Heart right ventricle (tissue), 16 donors: Measurements from ENCODE around the gene N4BP3. TPM values are rescaled to one million over a fixed set of nuclear protein-coding genes. Genes with fewer than 3 reads are reported as not detected.

Experiments
- ATAC-seq, 8 donors: fragments of 200-7000 bp; cut with Tn5 transposase; one replicate each; pipeline ENCODE4 v1.9.1; 2020; ENCODE audit warnings: mild to moderate bottlenecking in 8 of 8, moderate library complexity in 8 of 8, moderate number of reproducible peaks in 1 of 8
- DNase-seq, 2 donors: peaks; one replicate each; pipeline ENCODE4 v3.0.0-alpha.2; 2020
- H3K27ac ChIP-seq, 10 donors: fragments of 200-600 bp; sonication (generic) in 2 of 10; one replicate each; pipeline versions ENCODE4 v1.5.0 to v1.8.0; 2020 to 2022; ENCODE audit warnings: mild to moderate bottlenecking in 3 of 10
- H3K27me3 ChIP-seq, 7 donors: fragments of 200-600 bp; one replicate each; pipeline ENCODE4 v1.8.0; 2021 to 2022; ENCODE audit warnings: mild to moderate bottlenecking in 2 of 7
- H3K36me3 ChIP-seq, 9 donors: fragments of 200-600 bp; sonication (generic) in 1 of 9; one replicate each; pipeline versions ENCODE4 v1.5.0 to v1.8.0; 2020 to 2022; ENCODE audit warnings: mild to moderate bottlenecking in 2 of 9
- H3K4me1 ChIP-seq, 9 donors: fragments of 200-600 bp; sonication (generic) in 1 of 9; one replicate each; pipeline versions ENCODE4 v1.5.0 to v1.8.0; 2020 to 2022; ENCODE audit warnings: mild to moderate bottlenecking in 4 of 9
- H3K4me3 ChIP-seq, 10 donors: fragments of 200-600 bp; sonication (generic) in 2 of 10; one replicate each; pipeline versions ENCODE4 v1.5.0 to v1.8.0; 2020 to 2022; ENCODE audit warnings: mild to moderate bottlenecking in 7 of 10, moderate library complexity in 2 of 10
- H3K9me3 ChIP-seq, 11 donors: fragments of 200-600 bp in 10 of 11; sonication (generic) in 2 of 11; one replicate each; pipeline versions ENCODE4 v1.5.0 to v1.8.0; 2013 to 2022; ENCODE audit warnings: mild to moderate bottlenecking in 2 of 11, control low read depth in 1 of 11, moderate library complexity in 1 of 11
- WGBS, 2 donors: extraction: QIAGEN DNeasy Blood & Tissue Kit; methylation state at CpG; one replicate each; pipeline ENCODE4 v1.1.7; 2013; ENCODE audit warnings: inconsistent platforms in 1 of 2; 5-methylcytosine and 5-hydroxymethylcytosine counted together
- intact Hi-C, 10 donors: fragments of 100-400 bp; cut with DNase I; formaldehyde crosslinking; loops; one replicate each; pipeline versions ENCODE4 v1.11.1 to v1.14.2; 2022
- polyA plus RNA-seq, 2 donors: library from polyadenylated mRNA; stranded (reverse); fragments of 200-250 nt; gene quantifications; one replicate each; pipeline ENCODE4 v1.2.3, GENCODE V29; 2013
- total RNA-seq, 10 donors: library from RNA; stranded (reverse); fragmentation: NEBNext Ultra II Directional in 3 of 10; extraction: Animal tissue kit (Norgen Biotek cat#: 25700) in 3 of 10; gene quantifications; one replicate each; pipeline versions ENCODE4 v1.2.1 to v1.2.4, GENCODE V29; 2021 to 2023
- TF ChIP-seq, protein P1 (sequence below), 9 donors: fragments of 200-600 bp; sonication (generic) in 2 of 9; IDR thresholded peaks; one replicate each; pipeline versions ENCODE4 v1.5.0 to v1.8.0; 2021 to 2022; ENCODE audit warnings: antibody characterized with exemption in 9 of 9, mild to moderate bottlenecking in 5 of 9, moderate library complexity in 1 of 9
- donor health status: Arrhythmogenic right ventricular cardiomyopathy.
- donor health status: ischemic (EF 13 %, LVEDD 7.1; RV severe dilation, severe dysfunction).
- donor health status: healthy with polysubstance abuse.
- donor health status: DM: no; HTN: yes; CAD: no.
- donor health status: DM: no; HTN: no; CAD: no.
- donor health status: ischemic (EF 25% LVEDD 6.9; RV normal size, moderate dysfunction).
- donor health status: ischemic (EF 25% LVEDD 5.7; RV mildly dilated, moderate dysfunction).
- donor health status: healthy.
- donor health status: DM: yes; HTN: yes; CAD: no.
- donor health status: Ischemic cardiomyopathy.
- donor health status: ischemic (EF 35%, LVEDD 5.7; RV mildly dilated, moderate dysfunction).
- donor health status: nonischemic (EF 11% LVEDD 7.7; RV severe dilation, severe dysfunction).
- donor health status: DM: yes; HTN: yes; CAD: no.
- donor health status: PGD.
- donor health status: ischemic (EF 29% LVEDD 5.4; RV normal size, mild dysfunction).
- donor health status: nonischemic (EF 23%, LVEDD 6.1; RV moderate dilation, normal function).

N4BP3 gene
- total and polyA plus RNA-seq, 12 donors = 1.1 to 5.5 (median 2.8) TPM

DNA sequence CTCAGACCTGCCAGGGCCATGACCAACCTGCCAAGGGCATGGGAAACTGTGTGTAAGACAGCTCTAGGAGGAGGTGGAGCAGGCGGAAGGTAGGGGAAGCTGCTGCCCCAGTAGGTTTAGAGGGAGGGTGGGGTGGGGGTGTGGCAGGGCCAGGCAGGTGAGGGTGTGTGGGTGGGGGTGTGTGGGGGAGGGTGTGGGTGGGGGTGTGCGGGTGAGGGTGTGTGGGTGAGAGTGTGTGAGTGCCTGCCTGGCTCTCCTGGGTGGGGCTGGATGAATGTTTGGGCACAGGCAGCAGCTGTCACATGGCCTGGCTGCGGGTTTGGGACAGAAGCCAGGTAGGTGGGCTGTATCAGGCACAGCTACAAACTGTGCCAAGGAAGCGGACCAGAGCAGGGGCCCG is 8.8 kb upstream of the N4BP3 start:
- intact Hi-C loops = no loop called here
- H3K9me3 ChIP-seq = no peaks in the 10 kb centered on the region
- H3K27ac ChIP-seq = no peak overlapping the region
- no peaks in the 10 kb centered on the region for H3K27me3 ChIP-seq
- no peak for ATAC-seq
- H3K36me3 ChIP-seq = no peaks in the 10 kb centered on the region
- H3K4me1 ChIP-seq = peaks cover 0 to 7% (median 0%) of the 10 kb centered on the region in 9 donors
- 32 to 55% methylated on average over 5 of the region's 5 CpGs for WGBS, 2 donors
- TF ChIP-seq, protein P1, sequence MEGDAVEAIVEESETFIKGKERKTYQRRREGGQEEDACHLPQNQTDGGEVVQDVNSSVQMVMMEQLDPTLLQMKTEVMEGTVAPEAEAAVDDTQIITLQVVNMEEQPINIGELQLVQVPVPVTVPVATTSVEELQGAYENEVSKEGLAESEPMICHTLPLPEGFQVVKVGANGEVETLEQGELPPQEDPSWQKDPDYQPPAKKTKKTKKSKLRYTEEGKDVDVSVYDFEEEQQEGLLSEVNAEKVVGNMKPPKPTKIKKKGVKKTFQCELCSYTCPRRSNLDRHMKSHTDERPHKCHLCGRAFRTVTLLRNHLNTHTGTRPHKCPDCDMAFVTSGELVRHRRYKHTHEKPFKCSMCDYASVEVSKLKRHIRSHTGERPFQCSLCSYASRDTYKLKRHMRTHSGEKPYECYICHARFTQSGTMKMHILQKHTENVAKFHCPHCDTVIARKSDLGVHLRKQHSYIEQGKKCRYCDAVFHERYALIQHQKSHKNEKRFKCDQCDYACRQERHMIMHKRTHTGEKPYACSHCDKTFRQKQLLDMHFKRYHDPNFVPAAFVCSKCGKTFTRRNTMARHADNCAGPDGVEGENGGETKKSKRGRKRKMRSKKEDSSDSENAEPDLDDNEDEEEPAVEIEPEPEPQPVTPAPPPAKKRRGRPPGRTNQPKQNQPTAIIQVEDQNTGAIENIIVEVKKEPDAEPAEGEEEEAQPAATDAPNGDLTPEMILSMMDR (IDR thresholded peaks at IDR 0.05) = no peak
- no peak overlapping the region for H3K4me3 ChIP-seq
- no peak for DNase-seq

DNA sequence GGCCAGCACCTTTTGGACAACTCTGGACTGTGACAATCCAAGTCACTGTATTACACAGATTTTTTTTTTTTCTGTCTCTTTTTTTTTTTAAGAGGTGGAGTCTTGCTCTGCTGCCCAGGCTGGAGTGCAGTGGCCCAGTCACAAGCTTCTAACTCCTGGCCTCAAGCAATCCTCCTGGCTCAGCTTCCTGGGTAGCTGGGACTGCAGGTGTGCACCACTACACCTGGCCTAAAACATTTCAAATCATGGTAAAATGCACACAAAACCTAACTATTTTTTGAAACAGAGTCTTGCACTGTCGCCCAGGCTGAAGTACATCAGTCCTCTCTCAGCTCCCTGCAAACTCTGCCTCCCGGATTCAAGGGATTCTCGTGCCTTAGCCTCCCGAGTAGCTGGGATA is 7.2 kb upstream of the N4BP3 start:
- TF ChIP-seq, protein P1 (IDR thresholded peaks at IDR 0.05) = no peak
- intact Hi-C loops = no loop called here
- Histone ChIP-seq H3K4me3 (no peak overlapping the region), H3K27ac (no peak overlapping the region), H3K36me3 (no peaks in the 10 kb centered on the region), H3K27me3 (peaks cover 0 to 3% (median 0%) of the 10 kb centered on the region in 7 donors), H3K4me1 (peaks cover 0 to 7% (median 0%) of the 10 kb centered on the region in 9 donors), H3K9me3 (no peaks in the 10 kb centered on the region)
- WGBS, 2 donors = 68 to 72% methylated on average over 4 of the region's 4 CpGs
- no peak for DNase-seq
- ATAC-seq = no peak

DNA sequence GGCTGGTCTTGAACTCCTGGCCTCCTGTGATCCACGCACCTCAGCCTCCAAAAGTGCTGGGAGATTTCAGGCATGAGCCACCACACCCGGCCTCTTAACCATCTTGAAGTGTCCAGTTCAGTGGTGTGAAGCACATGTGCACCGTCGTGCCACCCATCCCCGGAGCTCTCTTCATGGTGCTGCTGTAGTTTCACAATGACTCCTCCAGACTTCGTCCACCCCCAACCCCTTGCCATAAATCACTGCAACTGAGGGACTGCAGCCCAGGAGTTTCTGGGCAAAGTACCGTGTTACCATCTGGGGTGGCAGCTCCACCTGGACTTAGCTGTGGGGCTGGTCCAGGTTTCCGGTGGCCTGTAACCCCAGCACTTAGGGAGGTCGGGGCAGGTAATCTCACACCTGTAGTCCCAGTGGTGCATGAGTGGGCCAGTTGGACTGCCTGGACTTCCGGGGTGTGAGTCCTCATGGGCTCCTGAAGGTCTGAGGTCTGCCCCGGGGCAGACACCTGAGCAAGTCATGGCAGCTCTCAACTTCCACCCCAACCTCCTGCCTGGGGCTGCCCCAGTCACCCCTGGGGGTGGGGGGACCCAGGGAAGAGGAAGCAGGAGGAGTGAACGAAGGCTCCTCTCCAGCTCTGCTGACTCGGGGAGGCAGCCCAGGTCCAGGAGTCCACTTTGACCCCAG is 6.6 kb upstream of the N4BP3 start:
- DNase-seq = no peak
- H3K4me3 ChIP-seq = no peak overlapping the region
- TF ChIP-seq, protein P1 (IDR thresholded peaks at IDR 0.05) = no peak
- no peaks in the 10 kb centered on the region for H3K36me3 ChIP-seq
- peaks cover 0 to 4% (median 0%) of the 10 kb centered on the region in 7 donors for H3K27me3 ChIP-seq
- no peaks in the 10 kb centered on the region for H3K9me3 ChIP-seq
- ATAC-seq = no peak
- intact Hi-C loops = no loop called here
- 88 to 92% methylated on average over 13 of the region's 13 CpGs for WGBS, 2 donors
- H3K27ac ChIP-seq = no peak overlapping the region
- peaks cover 0 to 7% (median 0%) of the 10 kb centered on the region in 9 donors for H3K4me1 ChIP-seq

DNA sequence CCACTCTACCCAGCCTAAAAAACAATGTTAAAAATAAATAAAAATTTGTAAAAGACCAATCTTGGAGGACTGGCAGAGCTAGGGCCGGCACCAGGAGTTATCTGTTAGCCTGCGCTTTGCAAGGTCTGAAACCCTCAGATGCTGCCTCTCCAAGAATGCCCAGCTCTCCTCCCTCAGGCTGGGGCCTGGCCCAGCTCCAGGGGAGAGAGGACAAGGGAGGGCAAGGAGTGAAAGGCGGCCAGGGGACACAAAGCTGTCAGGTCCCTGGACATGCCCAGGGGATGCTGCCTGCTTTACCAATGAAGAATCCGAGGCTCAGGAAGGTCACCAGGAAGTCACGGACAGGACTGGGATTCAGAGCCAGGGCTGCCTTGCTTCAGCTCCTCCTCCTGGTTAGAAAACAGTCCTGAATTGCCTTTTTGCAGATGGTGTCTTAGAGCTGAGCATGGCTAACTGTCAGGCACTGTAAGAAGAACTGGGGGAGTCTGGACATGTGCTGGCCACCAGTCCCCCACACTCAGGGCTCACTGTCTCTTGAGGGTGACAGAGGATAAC is 5.5 kb upstream of the N4BP3 start:
- peaks cover 0 to 5% (median 0%) of the 10 kb centered on the region in 11 donors for H3K9me3 ChIP-seq
- TF ChIP-seq, protein P1 (IDR thresholded peaks at IDR 0.05) = no peak
- ATAC-seq (no peak), DNase-seq (no peak)
- H3K4me1 ChIP-seq = peaks cover 0 to 8% (median under 1%) of the 10 kb centered on the region in 9 donors
- intact Hi-C loops = no loop called here
- H3K36me3 ChIP-seq = no peaks in the 10 kb centered on the region
- H3K27me3 ChIP-seq = peaks cover 0 to 15% (median 2%) of the 10 kb centered on the region in 7 donors
- H3K27ac ChIP-seq = no peak overlapping the region
- WGBS, 2 donors = 51 to 52% methylated on average over 5 of the region's 5 CpGs
- H3K4me3 ChIP-seq = no peak overlapping the region
